Measurements from ENCODE around the gene AP1S1. TPM values are rescaled to one million over a fixed set of nuclear protein-coding genes. Genes with fewer than 3 reads are reported as not detected.

AP1S1 gene
- total and polyA plus RNA-seq, 2 of the 13 experiments (the other 11 are each of a cell fraction or from before 2014, with no cell fraction given): 57.5 to 68.1 TPM

- TF ChIP-seq REXO4 (CRISPR knock-in tag; IDR thresholded peaks at IDR 0.05; ENCODE audit: borderline replicate concordance): no peak
- no peak for TF ChIP-seq ZNF44 (CRISPR knock-in tag; IDR thresholded peaks at IDR 0.05)
- TF ChIP-seq ZNF788 (CRISPR knock-in tag; IDR thresholded peaks at IDR 0.05; ENCODE audit: borderline replicate concordance): no peak
- no peak for TF ChIP-seq XRCC5 (optimal IDR thresholded peaks at IDR 0.05; ENCODE audit: low read length)
- TF ChIP-seq ZNF777 (CRISPR knock-in tag; IDR thresholded peaks at IDR 0.05): no peak
- no peak for TF ChIP-seq ZNF282 (IDR thresholded peaks at IDR 0.05; ENCODE audit: partially characterized antibody)
- TF ChIP-seq NFKB2 (CRISPR knock-in tag; IDR thresholded peaks at IDR 0.05; ENCODE audit: borderline replicate concordance): no peak
- TF ChIP-seq ZNF720 (CRISPR knock-in tag; IDR thresholded peaks at IDR 0.05): no peak
- TF ChIP-seq ZBTB44 (CRISPR knock-in tag; IDR thresholded peaks at IDR 0.05): no peak
- TF ChIP-seq MXD4 (CRISPR knock-in tag; IDR thresholded peaks at IDR 0.05): no peak
- TF ChIP-seq ZNF800 (CRISPR knock-in tag; IDR thresholded peaks at IDR 0.05): no peak
- TF ChIP-seq ATRX (CRISPR knock-in tag; IDR thresholded peaks at IDR 0.05; ENCODE audit: borderline replicate concordance): no peak
- TF ChIP-seq TRIM24 (CRISPR knock-in tag; IDR thresholded peaks at IDR 0.05): no peak
- TF ChIP-seq ZBTB20 (CRISPR knock-in tag; IDR thresholded peaks at IDR 0.05; ENCODE audit: borderline replicate concordance, low read depth): peak; percentile 39; the same call in 1 of the 2 replicates
- no peak for TF ChIP-seq HDAC6 (IDR thresholded peaks at IDR 0.05; ENCODE audit: low read depth, low read length)
- peak; percentile 85 for TF ChIP-seq ZBTB7B (CRISPR knock-in tag; IDR thresholded peaks at IDR 0.05)
- no peak for TF ChIP-seq ZBTB49 (CRISPR knock-in tag; IDR thresholded peaks at IDR 0.05; ENCODE audit: borderline replicate concordance)
- no peak for TF ChIP-seq ZNF547 (CRISPR knock-in tag; IDR thresholded peaks at IDR 0.05)
- TF ChIP-seq ZBTB4 (CRISPR knock-in tag; IDR thresholded peaks at IDR 0.05; ENCODE audit: borderline replicate concordance): no peak
- TF ChIP-seq SKI (IDR thresholded peaks at IDR 0.05; ENCODE audit: partially characterized antibody): no peak
- no peak for TF ChIP-seq ZC3H4 (CRISPR knock-in tag; IDR thresholded peaks at IDR 0.05; ENCODE audit: borderline replicate concordance)
- no peak for TF ChIP-seq ZNF790 (CRISPR knock-in tag; IDR thresholded peaks at IDR 0.05; ENCODE audit: borderline replicate concordance)
Measured at GRCh38 chr7:101124376-101125056, 29.8 kb upstream of the AP1S1 start (continued).

Measured in HepG2 (cell line).